Measurements from ENCODE around the gene LDAH. TPM values are rescaled to one million over a fixed set of nuclear protein-coding genes. Genes with fewer than 3 reads are reported as not detected.

Gene LDAH
- total RNA-seq, 4 donors from 2014 or later = 7.5 to 58.5 (median 15.2) TPM

GRCh38 chr2:20747317-20747716 lies 75.6 kb downstream of the LDAH start:
- no peak overlapping the region for H3K27ac ChIP-seq
- in situ Hi-C loops (cut with MboI; ENCODE audit: low pct_ligation_motif_present in 1 of 4, low pct_unique_long_range_greater_than_20kb in 1 of 4, low sequenced_read_pairs in 3 of 4) = no loop called here
- TF ChIP-seq EP300 (IDR thresholded peaks at IDR 0.05; ENCODE audit: low read depth) (no peak), POLR2A (IDR thresholded peaks at IDR 0.05) (no peak), POLR2AphosphoS5 (IDR thresholded peaks at IDR 0.05) (no peak)
- TF ChIP-seq, protein P1, sequence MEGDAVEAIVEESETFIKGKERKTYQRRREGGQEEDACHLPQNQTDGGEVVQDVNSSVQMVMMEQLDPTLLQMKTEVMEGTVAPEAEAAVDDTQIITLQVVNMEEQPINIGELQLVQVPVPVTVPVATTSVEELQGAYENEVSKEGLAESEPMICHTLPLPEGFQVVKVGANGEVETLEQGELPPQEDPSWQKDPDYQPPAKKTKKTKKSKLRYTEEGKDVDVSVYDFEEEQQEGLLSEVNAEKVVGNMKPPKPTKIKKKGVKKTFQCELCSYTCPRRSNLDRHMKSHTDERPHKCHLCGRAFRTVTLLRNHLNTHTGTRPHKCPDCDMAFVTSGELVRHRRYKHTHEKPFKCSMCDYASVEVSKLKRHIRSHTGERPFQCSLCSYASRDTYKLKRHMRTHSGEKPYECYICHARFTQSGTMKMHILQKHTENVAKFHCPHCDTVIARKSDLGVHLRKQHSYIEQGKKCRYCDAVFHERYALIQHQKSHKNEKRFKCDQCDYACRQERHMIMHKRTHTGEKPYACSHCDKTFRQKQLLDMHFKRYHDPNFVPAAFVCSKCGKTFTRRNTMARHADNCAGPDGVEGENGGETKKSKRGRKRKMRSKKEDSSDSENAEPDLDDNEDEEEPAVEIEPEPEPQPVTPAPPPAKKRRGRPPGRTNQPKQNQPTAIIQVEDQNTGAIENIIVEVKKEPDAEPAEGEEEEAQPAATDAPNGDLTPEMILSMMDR (IDR thresholded peaks at IDR 0.05) = no peak
- no peaks in the 10 kb centered on the region for H3K4me1 ChIP-seq
- no peaks in the 10 kb centered on the region for H3K27me3 ChIP-seq
- H3K36me3 ChIP-seq = peaks cover 0 to 5% (median 0%) of the 10 kb centered on the region in 4 donors
- H3K9me3 ChIP-seq = no peaks in the 10 kb centered on the region
- intact Hi-C loops (cut with DNase I; ENCODE audit: low total_unique reads) = no loop called here
- DNase-seq = no peak
- no peak overlapping the region for H3K4me3 ChIP-seq
- 37 to 67% methylated on average over 1 of the region's 1 CpG for WGBS, 2 donors (ENCODE audit: low coverage in 1 of 2)

DNA sequence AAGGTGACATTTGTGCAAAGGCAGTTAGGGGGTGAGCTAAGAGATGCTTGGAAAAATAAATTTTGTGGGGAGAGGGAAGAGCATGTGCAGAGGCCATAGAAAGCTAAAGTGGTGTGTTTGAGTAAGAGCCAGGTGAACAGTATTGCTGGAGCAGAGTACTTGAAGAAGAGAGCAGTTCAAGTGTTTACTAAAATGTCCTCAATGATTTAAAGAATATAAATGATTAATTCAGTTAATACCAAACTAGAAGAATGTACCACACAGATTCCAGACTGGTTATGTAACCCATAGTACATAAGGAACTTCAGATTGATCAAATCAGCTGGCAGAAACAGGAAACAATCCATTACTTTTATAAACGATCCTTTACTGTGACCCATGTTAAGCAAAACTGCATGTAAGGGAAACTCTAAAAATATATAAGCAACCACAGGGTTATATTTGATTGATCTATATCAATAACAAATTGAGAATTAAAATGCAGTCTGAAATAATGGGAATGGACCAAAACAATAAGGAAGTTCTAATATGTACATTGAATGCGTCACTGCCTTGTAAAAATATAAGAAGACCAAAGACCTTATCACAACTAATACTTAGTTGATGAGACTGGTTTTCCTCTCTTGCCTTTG lies 76.9 kb downstream of the LDAH start:
- TF ChIP-seq POLR2AphosphoS5 (IDR thresholded peaks at IDR 0.05) (no peak), EP300 (IDR thresholded peaks at IDR 0.05; ENCODE audit: low read depth) (no peak), POLR2A (IDR thresholded peaks at IDR 0.05) (no peak)
- TF ChIP-seq, protein P1 (IDR thresholded peaks at IDR 0.05) = no peak
- intact Hi-C loops (cut with DNase I; ENCODE audit: low total_unique reads) (no loop called here), in situ Hi-C loops (cut with MboI; ENCODE audit: low pct_ligation_motif_present in 1 of 4, low pct_unique_long_range_greater_than_20kb in 1 of 4, low sequenced_read_pairs in 3 of 4) (no loop called here)
- no peaks in the 10 kb centered on the region for H3K36me3 ChIP-seq
- H3K4me3 ChIP-seq = no peak overlapping the region
- no peaks in the 10 kb centered on the region for H3K4me1 ChIP-seq
- 45 to 73% methylated on average over 2 of the region's 2 CpGs for WGBS, 2 donors (ENCODE audit: low coverage in 1 of 2)
- H3K9me3 ChIP-seq = no peaks in the 10 kb centered on the region
- DNase-seq = no peak
- no peaks in the 10 kb centered on the region for H3K27me3 ChIP-seq
- H3K27ac ChIP-seq = no peak overlapping the region

DNA sequence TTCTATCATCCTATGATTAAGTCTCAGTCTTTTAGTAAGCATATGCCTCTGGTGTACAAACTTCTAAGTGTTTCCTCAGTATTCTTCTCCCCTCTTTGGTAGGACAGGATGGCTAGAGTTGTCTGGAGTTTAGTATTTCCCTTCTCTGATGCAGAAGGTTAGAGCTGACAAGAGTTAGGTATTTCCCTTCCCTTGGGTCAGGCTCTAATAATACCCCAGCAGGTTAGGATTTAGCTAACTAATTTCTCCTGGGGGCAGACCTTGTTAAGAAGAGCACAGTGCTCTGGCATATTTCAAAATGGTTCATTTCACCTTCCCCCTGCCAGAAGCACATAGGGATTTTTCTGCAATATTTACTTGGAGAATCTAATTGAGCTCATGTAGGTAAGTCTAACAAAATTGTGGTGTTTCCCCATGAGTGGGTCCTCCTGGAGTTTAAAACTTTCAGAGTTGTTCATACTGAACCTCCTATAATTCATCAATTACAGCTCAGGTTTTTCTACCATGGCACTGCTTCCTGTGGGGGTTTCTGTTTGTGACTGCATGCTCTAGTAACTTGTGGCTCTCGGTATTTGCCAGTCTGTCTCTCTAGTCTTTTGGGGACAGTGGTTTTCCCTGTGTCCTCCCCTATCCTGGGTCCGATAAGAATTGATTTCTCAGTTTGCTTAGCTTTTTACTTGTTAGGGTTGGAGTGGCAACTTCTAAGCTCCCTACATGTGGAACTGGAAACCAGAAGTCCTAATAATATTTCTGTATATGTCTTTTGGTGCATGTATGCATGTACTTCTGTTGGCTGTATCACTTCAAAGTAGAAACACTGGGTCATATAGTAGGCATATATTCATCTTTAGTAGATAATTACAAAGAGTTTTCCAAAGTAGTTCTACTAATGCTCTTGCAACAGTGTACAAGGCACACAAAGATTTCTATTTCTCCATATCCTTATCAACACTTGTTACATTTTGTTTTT lies 78.2 kb downstream of the LDAH start:
- no peaks in the 10 kb centered on the region for H3K36me3 ChIP-seq
- 84 to 100% methylated on average over 1 to 2 of the region's 2 CpGs for WGBS, 2 donors (ENCODE audit: low coverage in 1 of 2)
- DNase-seq = no peak
- no peaks in the 10 kb centered on the region for H3K27me3 ChIP-seq
- H3K4me1 ChIP-seq = no peaks in the 10 kb centered on the region
- H3K4me3 ChIP-seq = no peak overlapping the region
- TF ChIP-seq POLR2A (IDR thresholded peaks at IDR 0.05) (no peak), EP300 (IDR thresholded peaks at IDR 0.05; ENCODE audit: low read depth) (no peak), POLR2AphosphoS5 (IDR thresholded peaks at IDR 0.05) (no peak)
- TF ChIP-seq, protein P1 (IDR thresholded peaks at IDR 0.05) = no peak
- in situ Hi-C loops (cut with MboI; ENCODE audit: low pct_ligation_motif_present in 1 of 4, low pct_unique_long_range_greater_than_20kb in 1 of 4, low sequenced_read_pairs in 3 of 4) = no loop called here
- no peaks in the 10 kb centered on the region for H3K9me3 ChIP-seq
- intact Hi-C loops (cut with DNase I; ENCODE audit: low total_unique reads) = no loop called here
- no peak overlapping the region for H3K27ac ChIP-seq

DNA sequence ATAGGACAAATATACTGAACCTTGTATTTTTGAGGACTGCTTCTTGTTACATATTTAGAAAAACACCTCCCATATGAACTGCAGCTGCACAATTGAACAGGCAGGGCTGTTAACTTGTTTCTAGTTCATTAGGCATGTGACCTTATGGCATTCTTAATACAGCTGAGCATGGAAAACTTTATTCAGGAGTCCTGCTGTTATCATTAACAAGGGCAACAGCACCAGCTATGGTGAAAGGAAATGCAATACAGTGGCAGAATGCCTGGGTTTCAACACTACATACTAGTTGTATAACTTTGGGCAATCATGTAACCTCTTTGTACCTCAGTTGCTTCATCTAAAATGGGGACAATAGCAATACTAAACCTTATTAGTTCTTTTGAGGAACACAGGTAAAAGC lies 84.1 kb downstream of the LDAH start:
- TF ChIP-seq POLR2AphosphoS5 (IDR thresholded peaks at IDR 0.05) (no peak), POLR2A (IDR thresholded peaks at IDR 0.05) (no peak), EP300 (IDR thresholded peaks at IDR 0.05; ENCODE audit: low read depth) (no peak)
- TF ChIP-seq, protein P1 (IDR thresholded peaks at IDR 0.05) = no peak
- Histone ChIP-seq H3K36me3 (peaks cover 0 to 4% (median 0%) of the 10 kb centered on the region in 4 donors), H3K27me3 (no peaks in the 10 kb centered on the region), H3K4me1 (no peaks in the 10 kb centered on the region), H3K4me3 (no peak overlapping the region), H3K9me3 (no peaks in the 10 kb centered on the region), H3K27ac (no peak overlapping the region)
- no peak for DNase-seq
- in situ Hi-C loops (cut with MboI; ENCODE audit: low pct_ligation_motif_present in 1 of 4, low pct_unique_long_range_greater_than_20kb in 1 of 4, low sequenced_read_pairs in 3 of 4) (no loop called here), intact Hi-C loops (cut with DNase I; ENCODE audit: low total_unique reads) (no loop called here)
